ENCODE results near the gene P2RX5. TPM values are rescaled to one million over a fixed set of nuclear protein-coding genes. Genes with fewer than 3 reads are reported as not detected.

Gene P2RX5
- total and polyA plus RNA-seq, 10 of the 15 experiments (the other 5 are each of a cell fraction or from before 2014, with no cell fraction given), result 6.9 to 28.8 (median 19.5) TPM

DNA sequence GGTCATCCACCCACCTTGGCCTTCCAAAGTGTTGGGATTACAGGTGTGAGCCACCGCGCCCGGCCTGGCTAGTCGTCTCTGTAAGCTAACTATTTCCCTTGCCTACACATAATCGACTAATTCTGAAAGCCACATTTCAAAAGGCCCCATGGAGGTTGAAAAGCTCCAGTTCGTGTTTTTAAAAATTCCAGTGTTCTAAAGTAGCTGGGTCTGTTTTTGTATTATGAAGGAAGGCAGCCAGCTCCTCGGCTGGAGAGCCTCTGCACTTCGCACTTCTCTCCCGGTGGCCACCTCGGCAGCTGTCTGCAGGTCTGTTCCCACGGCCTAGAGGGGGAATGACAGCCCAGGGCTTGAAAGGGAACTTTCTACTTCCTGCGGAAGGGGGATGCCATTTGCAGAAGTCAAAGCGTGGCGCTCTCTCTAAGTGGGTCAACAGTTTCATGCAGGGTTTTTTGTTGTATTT lies 44.7 kb upstream of the P2RX5 start:
- Histone ChIP-seq H3K4me1 (ENCODE audit: control insufficient read depth, insufficient read depth, low read length) (0 out of 2 replicates have a peak, but pooled peaks cover 2% of the 10 kb centered on the region), H4K20me1 (ENCODE audit: control insufficient read depth, insufficient read depth) (no peaks in the 10 kb centered on the region), H3K9ac (ENCODE audit: control insufficient read depth, insufficient read depth, low read length) (no peak overlapping the region), H3K4me3 (no peak overlapping the region; the same call in 1 of the 2 replicates), H3K27ac (ENCODE audit: control insufficient read depth, insufficient read depth) (no peak overlapping the region), H3K27me3 (replicated peaks in 1 of 2; ENCODE audit: control insufficient read depth in 2 of 2, insufficient read depth in 2 of 2, low read length in 1 of 2) (no peaks in the 10 kb centered on the region), H3K79me2 (ENCODE audit: control insufficient read depth, insufficient read depth, low read length) (no peaks in the 10 kb centered on the region), H3K9me3 (replicated peaks; ENCODE audit: control insufficient read depth, insufficient read depth, low read length) (no peaks in the 10 kb centered on the region; the same call in 2 of the 3 replicates), H3K36me3 (ENCODE audit: control insufficient read depth in 2 of 2, insufficient read depth in 2 of 2, low read length in 1 of 2) (no peaks in the 10 kb centered on the region), H3K4me2 (ENCODE audit: control insufficient read depth, insufficient read depth) (no peak overlapping the region), H2AFZ (ENCODE audit: control insufficient read depth, low read depth, low read length) (peak overlapping the region; percentile 56)
- DNase-seq (ENCODE audit: low read depth, low spot score) (no peak), FAIRE-seq (peak; percentile 84), ATAC-seq (peak; percentile 54)
- ChIA-PET CTCF (interaction anchor here (0.7 to 9.7 kb wide), 12 partner anchors 25 to 106 kb away, joined by 3 to 371 read pairs (median 4); partner anchors contain the start of gene NCBP3), SMC1A (ENCODE audit: uncharacterized antibody, unreplicated experiment) (interaction anchor here (0.9 to 10.8 kb wide), 9 partner anchors 9 to 105 kb away, joined by 3 to 255 read pairs (median 4); partner anchors contain the start of gene NCBP3), RAD21 (ENCODE audit: unreplicated experiment) (interaction anchor here (0.6 to 7.7 kb wide), 9 partner anchors 8 to 105 kb away, joined by 3 to 191 read pairs (median 4); partner anchors contain the start of gene NCBP3), POLR2A (no interaction called here)
- intact Hi-C loops (cut with micrococcal nuclease; ENCODE audit: unreplicated experiment), result no loop called here
- no TSS peak for BruUV-seq (replicated peaks)
- in situ Hi-C loops (cut with MboI), result no loop called here
- WGBS (ENCODE audit: insufficient coverage, insufficient replicate concordance, low lambda C conversion rate, missing lambda C conversion rate), result 21% methylated on average over 14 of the region's 14 CpGs
- TF ChIP-seq MAX (IDR thresholded peaks at IDR 0.05; ENCODE audit: low read depth, low read length) (peak; percentile 65; the same call in 1 of the 2 replicates), ZNF687 (IDR thresholded peaks at IDR 0.05) (peak; percentile 79; the same call in 1 of the 2 replicates), IKZF1 (conservative IDR thresholded peaks at IDR 0.05) (peak; percentile 18; the same call in 1 of the 2 replicates), RUNX3 (IDR thresholded peaks at IDR 0.05; ENCODE audit: low read length) (0 out of 2 replicates have a peak, but pooled peaks have one; percentile 13), CREB1 (IDR thresholded peaks at IDR 0.05; ENCODE audit: low read depth) (no peak), ETV6 (conservative IDR thresholded peaks at IDR 0.05 in 1 of 2, IDR thresholded peaks at IDR 0.05 in 1 of 2; ENCODE audit: borderline replicate concordance in 1 of 2, low read depth in 1 of 2) (no peak), TCF12 (IDR thresholded peaks at IDR 0.05; ENCODE audit: low read depth, low read length) (peak; percentile 20; the same call in 1 of the 2 replicates), SRF (IDR thresholded peaks at IDR 0.05; ENCODE audit: low read depth in 2 of 2, low read length in 2 of 2) (0 out of 4 replicates have a peak, but pooled peaks of 1 of the 2 experiments have one; percentile 52), SPI1 (IDR thresholded peaks at IDR 0.05; ENCODE audit: borderline replicate concordance, insufficient read depth, low read depth, low read length) (peak; percentile 36; the same call in 1 of the 2 replicates), GABPA (IDR thresholded peaks at IDR 0.05; ENCODE audit: low read depth) (peak; percentile 58)
